NCI-H146 treated with DMSO at 0.1 percent for 48 hours (cell line): ENCODE results near the gene NSMF.
"Not testable (repeated sequence)": the region's sequence is repeated elsewhere in the genome, so short reads cannot be mapped to it uniquely, and the experiment has no call there.

Source experiments
- DNase-seq: peaks from one replicate; lab custom pipeline; 2025; ENCODE audit not compliant: unreplicated experiment; lab: John Stamatoyannopoulos, UW

NSMF gene

GRCh38 chr9:137477778-137478612 is 18.9 kb upstream of the NSMF start:
- no peak for DNase-seq

- DNase-seq = no peak
Observed at GRCh38 chr9:137476856-137477255, 17.7 kb upstream of the NSMF start.

- no peak for DNase-seq
Observed at GRCh38 chr9:137475666-137476065, 16.5 kb upstream of the NSMF start.

GRCh38 chr9:137474271-137474670 is 15.1 kb upstream of the NSMF start:
- no peak for DNase-seq

GRCh38 chr9:137470785-137471184 is 11.7 kb upstream of the NSMF start:
- DNase-seq = no peak

- DNase-seq = no peak
Observed at GRCh38 chr9:137467896-137468295, 8.8 kb upstream of the NSMF start.

- no peak for DNase-seq
Observed at GRCh38 chr9:137467161-137467581, 8.0 kb upstream of the NSMF start.

- DNase-seq = not testable (repeated sequence)
Observed at GRCh38 chr9:137466389-137467085, 7.4 kb upstream of the NSMF start.

GRCh38 chr9:137465720-137466388 is 6.7 kb upstream of the NSMF start:
- DNase-seq = no peak

- no peak for DNase-seq
Observed at GRCh38 chr9:137465000-137465719, 6.0 kb upstream of the NSMF start.

- DNase-seq = no peak
Observed at GRCh38 chr9:137464291-137464999, 5.3 kb upstream of the NSMF start.

GRCh38 chr9:137463931-137464290 is 4.8 kb upstream of the NSMF start:
- no peak for DNase-seq

- no peak for DNase-seq
Observed at GRCh38 chr9:137462986-137463930, 4.1 kb upstream of the NSMF start.

- no peak for DNase-seq
Observed at GRCh38 chr9:137462396-137462985, 3.4 kb upstream of the NSMF start.

GRCh38 chr9:137461663-137462395 is 2.7 kb upstream of the NSMF start:
- DNase-seq = no peak

GRCh38 chr9:137461316-137461662 is 2.2 kb upstream of the NSMF start:
- no peak for DNase-seq

GRCh38 chr9:137460363-137461315 is 1.5 kb upstream of the NSMF start:
- no peak for DNase-seq
